HG02678 (cell line): Measurements from ENCODE around the gene MRPS2.
"Not testable (repeated sequence)": the region's sequence is repeated elsewhere in the genome, so short reads cannot be mapped to it uniquely, and the experiment has no call there.

Experiments
- ATAC-seq: cut with Tn5 transposase; IDR thresholded peaks from one replicate; pipeline ENCODE4 v1.9.1; 2021; ENCODE audit warnings: mild to moderate bottlenecking, moderate library complexity; ENCODE audit not compliant: unreplicated experiment

Gene MRPS2

DNA sequence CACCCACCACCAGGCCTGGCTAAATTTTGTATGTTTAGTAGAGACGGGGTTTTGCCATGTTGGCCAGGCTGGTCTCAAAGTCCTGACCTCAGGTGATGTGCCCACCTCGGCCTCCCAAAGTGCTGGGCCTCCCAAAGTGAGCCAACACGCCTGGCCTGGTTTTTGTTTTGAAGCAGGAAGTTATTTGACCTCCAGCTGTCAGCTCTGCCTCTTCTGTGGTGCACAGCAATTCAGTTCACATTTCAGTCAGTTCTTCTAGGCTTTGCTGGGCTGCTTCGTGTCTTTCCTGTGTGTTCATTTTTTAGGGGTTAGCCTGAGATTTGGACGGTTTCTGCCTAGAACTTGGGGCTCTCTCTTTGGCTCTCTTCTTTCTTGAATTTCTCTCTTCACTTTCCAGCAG, 29.7 kb downstream of the MRPS2 start:
- no peak for ATAC-seq

DNA sequence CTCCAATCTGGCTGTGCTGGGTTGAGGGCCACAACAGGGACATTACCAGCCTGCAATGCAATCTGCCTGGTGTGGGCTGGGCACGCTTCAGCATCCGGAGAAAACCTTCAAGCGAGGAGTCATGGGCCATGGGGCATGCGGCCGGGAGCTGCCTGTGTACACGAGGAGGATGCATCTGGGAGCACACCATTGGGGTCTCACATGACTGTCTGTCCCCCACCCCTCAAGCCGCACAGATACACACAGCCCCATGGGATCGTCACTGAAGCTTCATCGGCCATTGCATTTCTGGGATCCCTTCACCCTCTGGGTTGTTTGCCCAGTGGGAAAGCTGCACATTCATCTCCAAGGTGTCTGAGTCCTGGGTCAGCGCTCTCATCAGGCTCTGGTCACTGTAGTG, 30.6 kb downstream of the MRPS2 start:
- ATAC-seq: no peak

DNA sequence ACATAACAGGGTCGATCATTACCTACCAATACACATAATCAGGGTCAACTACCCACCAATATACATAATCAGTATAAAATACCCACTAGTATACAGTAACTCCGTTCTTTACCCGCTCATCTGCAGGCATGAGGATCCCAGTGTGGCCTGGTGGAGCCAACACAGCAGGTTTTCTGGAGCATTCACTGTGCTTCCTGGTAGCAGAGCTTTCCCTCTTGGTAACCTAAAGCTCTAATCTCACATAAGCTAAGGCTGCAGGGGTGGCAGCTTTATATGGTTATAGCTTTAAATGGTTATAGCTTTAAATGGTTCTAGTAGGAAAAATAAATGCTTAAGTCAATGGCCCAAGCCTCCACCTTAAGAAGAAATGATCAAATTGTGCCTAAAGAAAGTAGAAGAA, 32.6 kb downstream of the MRPS2 start:
- ATAC-seq: no peak

DNA sequence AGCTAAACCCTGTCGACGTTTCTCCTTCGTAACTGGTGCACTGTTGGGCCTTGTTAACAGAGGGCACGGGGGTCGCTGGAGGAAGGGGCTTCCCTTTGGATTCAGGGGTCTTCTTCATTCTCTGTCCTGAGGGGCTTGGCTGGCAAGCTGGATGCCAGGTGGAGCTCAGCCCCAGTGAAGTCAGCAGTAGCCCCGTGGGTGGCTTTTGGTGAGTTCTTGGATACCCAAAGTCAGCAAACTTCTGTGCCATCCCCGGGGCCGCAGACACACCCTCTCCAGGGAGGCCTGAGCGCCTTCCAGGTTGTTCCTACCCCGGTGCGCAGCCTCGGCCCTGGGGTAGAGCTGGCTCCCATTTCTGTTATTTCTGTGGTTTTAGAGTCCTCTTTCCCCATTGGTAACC, 33.2 kb downstream of the MRPS2 start:
- no peak for ATAC-seq

DNA sequence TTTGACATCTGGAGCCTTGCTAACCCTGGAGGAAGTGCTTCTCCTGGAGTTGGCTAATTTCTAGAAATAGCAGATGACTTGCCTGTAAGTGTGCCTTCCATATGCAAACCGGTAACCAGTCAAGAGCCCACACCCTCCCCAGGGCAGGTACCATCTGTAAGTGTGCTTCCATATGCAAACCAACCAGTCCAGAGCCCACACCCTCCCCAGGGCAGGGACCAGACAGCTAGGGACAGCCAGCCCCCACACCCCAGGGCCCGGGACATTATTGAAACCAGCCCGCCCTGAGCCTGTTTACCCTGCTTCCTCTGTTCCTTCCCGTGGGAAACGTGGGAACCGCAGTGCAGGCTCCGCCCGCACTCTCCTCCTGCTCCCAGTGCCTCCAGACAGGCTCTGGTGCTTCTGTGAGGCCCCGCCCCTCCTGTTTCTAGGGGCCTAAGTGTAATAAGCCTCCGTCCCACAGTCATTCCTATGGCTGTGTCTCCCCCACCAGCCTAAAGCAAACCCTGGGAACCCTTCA, 33.8 kb downstream of the MRPS2 start:
- ATAC-seq: not testable (repeated sequence)

DNA sequence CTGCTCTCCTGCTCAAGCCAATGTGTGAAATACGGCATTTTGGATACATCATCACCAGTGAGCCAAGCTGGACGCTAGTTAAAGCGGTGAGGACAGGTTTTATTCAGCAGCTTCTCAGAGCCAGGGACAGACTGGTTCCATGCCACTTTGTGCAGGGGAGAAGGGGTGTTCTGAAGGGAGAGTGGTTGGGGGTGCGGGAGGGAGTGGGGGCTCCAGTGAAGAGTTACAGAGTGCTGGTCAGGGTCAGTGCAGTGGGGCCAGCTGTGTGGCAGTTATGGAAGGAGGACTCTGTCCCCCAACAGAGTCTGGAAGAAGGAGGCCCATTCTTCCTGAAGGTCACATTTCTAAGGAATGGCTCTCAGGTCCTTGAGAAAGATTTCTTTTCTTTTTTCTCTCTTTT, 34.3 kb downstream of the MRPS2 start:
- not testable (repeated sequence) for ATAC-seq

DNA sequence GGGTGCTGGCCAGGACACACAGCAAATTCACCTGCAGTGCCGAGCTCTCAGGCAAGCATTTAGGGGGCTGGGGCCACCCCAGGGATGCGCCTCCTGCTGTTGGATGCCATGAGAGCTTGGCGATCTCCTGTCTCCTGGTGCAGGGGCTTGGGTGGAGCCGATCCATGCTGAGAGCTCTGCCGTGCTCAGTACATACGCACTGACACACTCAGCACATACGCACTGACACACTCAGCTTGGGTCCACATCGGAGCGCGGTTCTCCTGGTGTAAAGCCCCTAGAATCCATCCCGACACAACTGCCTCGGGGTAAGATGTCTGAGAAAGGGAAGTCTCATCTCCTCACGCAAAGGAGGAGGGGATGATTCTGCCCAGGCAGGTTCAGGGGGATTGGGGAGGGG, 35.1 kb downstream of the MRPS2 start:
- not testable (repeated sequence) for ATAC-seq

DNA sequence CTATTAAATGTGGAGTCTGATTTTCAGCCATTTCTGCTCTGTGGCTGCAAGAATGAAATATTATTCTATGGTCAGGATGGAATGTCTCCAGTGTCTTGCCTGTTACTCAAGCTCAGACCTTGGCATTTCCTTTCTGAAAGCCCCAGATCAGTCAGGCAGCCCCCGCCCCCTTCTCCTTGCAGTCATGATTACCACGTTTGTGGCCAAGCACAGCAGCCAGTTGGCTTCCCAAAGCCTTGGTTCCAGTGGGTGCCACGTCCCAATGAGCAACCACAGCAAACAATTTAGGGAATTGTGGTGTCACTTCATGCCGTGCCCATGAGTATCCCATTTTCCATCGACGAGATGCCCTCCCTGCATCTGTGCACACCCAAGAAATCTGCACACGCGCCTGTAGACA, 35.7 kb downstream of the MRPS2 start:
- no peak for ATAC-seq

DNA sequence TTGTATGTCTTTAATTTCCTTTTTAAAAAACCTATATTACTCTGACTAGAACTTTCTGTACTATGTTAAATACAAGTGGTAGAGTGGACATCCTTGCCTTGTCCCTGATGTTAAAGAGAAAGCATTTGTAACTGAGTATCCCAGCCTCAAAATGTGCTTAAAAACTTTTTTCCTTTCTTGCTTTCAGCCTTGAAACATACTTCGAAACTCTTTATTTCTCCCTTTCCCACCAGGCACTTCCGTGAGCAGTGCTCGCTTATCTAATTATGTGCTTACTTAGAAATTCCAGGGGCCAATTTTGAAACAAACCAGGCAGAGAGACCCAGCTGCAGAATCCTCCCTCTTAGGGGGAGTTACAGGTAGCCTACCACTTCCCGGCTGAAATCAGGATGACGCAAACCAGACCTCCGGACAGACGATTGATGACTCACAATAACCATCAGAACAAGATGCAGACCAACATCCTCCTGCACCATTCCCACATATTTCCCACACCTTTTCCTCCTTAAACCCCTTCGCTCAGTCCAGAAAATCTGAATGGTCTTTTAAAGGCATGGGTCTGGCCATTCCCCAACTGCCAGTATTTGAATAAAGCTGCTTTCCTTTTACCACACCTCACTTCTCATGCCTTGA, 42.9 kb downstream of the MRPS2 start:
- ATAC-seq: not testable (repeated sequence)

DNA sequence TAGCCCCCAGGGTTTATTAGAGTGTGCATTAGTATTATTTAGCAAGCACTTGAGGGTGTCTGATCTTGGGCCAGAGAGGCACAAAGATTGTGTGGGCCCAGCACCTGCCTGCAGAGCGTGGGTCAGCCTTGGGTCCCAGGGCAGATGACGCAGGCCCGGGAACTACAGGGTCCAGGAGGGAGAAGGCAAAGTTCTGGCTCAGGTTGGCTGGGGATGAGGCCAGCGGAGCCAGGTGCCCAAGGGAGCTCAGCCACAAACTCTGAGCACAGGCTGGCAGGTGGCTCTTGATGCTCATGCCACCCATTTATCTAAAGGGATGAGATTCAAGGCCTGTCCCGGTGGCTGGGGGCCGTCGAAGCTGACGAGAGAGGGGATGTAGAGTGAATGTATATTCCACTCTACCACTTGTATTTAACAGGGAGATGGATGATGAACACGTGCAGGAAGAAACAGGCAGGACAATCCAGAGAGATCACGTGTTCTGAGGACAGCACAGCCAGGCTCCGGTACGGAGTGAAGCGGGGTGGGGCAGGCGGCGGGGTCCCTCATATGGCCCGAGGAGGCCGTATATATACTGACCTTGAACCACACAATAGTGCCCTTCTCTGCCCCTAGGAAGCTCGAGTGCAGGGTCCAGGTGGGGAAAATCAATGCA, 44.6 kb downstream of the MRPS2 start:
- ATAC-seq: no peak

DNA sequence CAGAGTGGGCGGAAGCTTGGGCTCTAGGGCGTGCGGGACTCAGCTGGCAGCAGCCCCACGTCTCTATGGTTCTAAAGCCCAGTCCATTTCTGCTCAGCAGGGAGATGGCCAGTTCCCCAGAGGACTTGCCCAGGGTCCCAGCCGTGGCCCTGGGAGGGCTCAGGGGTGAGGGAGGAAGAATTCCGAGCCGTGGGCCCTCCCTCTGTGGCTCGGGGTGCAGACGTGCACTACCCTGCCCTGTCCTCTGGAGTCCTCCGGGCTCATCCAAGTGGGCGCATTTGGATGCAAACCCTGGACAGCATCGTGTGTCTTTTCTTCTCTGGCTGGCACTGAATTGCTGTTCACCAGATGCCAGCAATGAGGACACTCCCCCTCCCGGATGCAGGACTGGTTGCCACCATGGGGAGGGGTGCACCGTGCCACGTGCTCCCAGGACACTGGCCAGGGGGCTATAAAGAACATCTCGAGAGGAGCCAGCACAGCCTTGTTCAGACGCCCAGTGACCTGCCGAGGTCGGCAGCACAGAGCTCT, 45.2 kb downstream of the MRPS2 start, which contains the start of gene OBP2A:
TSS of gene OBP2A (plus strand) at position 481 of the 531 bp plus-strand sequence. CDS start 55 bp downstream, outside the sequence.
- ATAC-seq: not testable (repeated sequence)

DNA sequence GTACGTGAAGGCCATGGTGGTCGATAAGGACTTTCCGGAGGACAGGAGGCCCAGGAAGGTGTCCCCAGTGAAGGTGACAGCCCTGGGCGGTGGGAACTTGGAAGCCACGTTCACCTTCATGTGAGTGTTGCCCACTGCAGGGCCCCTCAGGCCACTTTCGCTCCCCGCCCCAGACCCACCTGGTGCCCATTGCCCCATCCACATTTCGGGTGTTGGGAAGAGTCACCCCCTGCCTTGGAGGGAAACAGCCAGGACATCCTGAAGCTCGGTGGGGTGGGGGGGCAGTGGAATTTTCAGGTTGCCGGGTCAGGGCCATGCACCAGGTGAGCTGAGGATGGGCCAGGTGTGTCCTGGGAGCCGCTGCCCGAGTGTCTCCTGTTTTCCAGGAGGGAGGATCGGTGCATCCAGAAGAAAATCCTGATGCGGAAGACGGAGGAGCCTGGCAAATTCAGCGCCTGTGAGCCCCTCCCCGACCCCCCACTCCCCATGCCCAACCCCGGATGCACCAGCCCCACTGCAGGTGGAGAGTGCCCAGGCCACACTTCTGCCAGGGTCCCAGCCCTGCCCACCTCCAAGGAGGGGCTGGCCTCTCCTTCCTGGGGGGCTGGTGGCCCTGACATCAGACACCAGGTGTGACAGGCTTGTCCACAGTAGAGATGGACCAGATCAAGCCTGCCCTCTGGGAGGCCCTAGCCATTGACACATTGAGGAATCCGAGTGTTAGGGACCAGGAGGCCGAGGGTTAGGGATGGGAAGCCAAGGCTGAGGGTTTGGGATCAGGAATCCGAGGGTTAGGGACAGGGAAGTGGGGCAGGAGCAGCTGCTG, 46.5 kb downstream of the MRPS2 start:
- not testable (repeated sequence) for ATAC-seq

DNA sequence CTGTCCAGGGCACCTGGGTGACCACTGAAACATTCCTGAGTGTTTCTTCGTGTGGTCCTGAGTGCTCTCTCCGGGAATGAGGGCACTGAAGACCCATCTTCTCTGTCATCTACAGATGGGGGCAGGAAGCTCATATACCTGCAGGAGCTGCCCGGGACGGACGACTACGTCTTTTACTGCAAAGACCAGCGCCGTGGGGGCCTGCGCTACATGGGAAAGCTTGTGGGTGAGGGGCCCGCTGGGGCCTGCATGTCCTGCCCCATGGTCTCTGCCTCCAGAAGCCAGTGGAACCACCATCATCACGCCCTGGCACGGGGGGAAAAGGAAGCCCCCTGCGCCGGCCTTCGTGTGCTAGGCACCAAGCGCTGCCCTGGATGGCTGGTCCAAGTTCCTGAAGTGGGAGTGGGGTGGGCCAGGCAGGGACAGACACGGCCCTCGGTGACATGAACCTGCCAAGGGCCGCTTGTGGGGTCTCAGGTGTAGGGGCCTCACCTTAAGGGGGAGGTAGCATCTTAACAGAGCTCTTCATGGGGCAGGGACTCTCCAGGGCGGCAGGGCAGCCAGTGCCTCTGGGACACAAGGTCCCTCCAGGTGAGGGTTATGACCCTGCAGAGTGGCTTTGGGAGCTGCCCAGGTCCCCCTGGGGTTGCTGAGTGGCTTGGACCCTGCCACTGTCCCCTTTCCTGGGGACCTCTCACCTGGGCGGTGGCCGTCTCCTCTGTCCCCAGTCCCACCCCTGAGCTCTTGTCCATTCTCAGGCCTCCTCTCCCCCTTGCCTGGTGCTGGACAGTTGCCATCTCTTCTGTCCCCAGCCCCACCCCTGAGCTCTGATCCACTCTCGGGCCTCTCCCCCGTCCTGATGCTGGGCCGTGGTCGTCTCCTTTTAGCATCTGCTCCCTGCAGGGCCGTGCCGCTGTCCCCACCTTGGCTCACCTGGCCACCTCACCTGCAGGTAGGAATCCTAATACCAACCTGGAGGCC, 47.6 kb downstream of the MRPS2 start:
- no peak for ATAC-seq

DNA sequence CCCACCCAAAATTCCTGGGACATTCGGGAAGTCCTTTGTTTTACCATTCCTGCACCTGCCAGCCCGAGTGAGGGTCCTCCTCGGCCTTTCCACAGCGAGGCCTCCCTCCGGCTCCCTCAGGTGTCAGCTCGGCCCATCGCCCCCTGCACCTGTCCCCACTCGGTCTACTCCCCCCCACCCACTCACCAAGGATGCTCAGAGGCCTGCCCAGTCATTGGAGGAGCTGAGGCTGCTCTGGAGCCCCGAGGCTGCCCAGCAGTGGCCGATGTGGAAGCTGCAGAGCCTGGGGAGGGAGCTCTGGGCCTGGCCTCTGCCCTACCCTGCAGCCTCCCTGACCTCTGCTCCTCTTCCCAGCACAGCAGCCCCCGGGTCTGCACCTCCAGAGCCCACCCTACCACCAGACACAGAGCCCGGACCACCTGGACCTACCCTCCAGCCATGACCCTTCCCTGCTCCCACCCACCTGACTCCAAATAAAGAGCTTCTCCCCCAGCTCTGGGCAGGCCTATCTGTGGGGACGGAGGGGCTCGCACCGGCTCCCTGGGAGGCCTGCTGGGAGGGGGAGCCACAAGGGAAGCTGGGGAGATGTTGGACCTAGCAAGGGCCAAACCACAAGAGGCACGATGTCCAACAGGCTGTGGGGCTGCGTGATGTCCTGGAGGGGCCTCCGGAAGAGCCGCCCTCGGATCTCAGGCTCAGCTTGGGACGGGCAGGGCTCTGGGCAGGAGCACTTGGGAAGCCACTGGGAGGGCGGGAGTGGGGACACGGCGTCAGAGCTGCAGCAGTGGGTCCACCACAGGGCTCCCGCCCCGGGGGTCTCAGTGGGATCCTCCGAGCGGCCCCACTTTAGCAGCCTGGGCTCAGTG, 49.2 kb downstream of the MRPS2 start:
- ATAC-seq: not testable (repeated sequence)

DNA sequence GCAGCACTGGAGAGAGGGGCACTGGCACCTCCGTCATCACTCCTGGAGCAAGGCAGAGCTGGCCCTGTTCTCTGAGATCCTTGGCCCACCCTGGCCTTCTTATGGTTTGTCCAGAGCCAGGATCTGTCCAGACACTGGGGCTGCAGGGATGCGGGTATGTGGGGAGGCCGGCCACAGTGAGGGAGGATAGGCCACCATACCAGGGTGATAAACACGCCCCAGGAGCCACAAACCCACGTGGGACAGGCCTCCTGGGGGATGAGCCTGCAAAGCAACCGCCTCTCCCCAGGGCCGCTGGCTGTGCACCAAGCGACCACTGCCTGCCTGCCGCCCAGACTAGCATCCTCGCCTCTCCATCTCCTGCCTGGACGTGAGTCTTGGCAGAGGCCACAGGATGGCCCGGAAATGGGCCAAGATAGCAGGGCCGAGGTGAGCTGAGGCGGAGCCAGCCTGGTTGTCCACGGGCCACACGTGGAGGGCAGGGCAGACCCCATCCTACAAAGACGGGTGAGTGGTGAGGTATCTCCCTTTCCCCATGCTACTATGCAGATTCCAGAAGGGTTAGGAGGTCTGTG, 49.9 kb downstream of the MRPS2 start:
- no peak for ATAC-seq

DNA sequence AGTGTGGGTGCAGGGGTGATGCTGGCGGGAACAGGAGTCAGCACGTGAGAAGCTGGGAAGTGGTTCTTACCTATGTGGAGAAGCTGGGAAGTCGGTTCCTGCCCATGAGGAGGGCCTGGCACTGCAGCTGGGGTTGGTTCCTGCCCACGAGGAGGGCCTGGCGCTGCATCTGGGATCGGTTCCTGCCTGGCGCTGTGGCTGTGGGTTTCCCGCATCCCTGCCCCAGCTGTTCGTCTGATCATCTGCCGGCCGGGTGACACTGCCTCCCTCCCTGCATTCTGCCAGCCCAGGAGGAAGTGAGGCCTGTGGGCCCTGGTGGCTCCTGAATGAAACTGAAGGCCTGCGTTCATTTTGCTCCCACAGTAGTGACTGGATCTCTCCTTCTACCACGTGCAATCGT, 50.5 kb downstream of the MRPS2 start:
- ATAC-seq: no peak

DNA sequence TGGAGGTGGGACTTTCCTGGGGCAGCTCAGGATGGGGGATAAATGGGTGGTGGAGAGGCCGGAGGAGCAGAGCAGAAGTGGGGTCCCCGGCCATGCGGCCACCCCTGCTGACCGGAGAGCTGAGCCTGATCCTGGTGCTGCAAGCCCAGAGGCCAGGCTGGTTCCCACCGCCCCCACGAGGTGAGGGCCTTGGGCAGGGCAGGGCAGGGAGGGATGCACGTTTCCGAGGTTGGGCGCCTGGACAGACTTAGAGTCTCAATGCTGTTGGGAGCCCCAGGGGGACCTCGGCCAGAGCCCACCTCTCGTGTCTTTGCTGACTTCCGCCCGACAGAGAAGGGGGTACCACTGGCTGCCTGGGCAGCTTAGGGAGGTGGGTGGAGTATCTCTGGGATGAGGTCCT, 51.0 kb downstream of the MRPS2 start:
- no peak for ATAC-seq

DNA sequence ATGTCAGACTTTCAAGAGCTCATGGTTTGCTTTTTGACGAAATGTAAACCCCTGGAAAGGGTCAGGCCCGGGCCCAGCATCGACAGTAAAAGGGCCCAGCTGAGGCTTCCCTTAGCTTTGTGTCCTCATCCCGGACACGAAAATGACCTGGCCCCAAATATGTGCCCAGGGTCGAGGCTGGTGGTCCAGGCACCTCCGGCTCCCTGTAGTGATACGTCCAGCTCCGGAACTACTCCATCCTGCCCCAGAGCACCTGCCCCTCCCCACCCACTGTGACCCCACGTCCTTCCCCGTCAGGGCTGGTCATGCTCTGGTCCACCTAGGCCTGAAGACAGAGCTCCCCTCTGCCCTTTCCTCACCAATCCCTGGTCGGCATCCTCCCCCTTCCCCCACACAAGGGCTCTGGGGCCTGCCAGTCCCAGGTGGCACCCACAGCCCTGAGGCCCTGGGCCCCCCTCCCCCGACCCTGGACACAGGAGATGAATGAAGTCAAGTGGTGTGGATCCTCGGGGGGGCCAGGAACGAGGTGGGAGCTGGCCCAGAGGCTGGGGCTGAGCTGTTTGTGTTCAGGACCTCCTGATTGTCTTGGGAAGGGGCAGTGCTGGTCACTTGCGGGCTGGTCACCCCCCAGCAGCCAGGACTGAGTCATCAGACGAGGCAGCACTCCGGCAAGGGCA, 51.7 kb downstream of the MRPS2 start:
- no peak for ATAC-seq
